ENCODE measurements around the gene PYGO2. TPM values are rescaled to one million over a fixed set of nuclear protein-coding genes. Genes with fewer than 3 reads are reported as not detected.
"Not testable (repeated sequence)": the region's sequence is repeated elsewhere in the genome, so short reads cannot be mapped to it uniquely, and the experiment has no call there.

Gene PYGO2
- total RNA-seq, 4 donors from 2014 or later: 20.2 to 35.3 (median 27.7) TPM

DNA sequence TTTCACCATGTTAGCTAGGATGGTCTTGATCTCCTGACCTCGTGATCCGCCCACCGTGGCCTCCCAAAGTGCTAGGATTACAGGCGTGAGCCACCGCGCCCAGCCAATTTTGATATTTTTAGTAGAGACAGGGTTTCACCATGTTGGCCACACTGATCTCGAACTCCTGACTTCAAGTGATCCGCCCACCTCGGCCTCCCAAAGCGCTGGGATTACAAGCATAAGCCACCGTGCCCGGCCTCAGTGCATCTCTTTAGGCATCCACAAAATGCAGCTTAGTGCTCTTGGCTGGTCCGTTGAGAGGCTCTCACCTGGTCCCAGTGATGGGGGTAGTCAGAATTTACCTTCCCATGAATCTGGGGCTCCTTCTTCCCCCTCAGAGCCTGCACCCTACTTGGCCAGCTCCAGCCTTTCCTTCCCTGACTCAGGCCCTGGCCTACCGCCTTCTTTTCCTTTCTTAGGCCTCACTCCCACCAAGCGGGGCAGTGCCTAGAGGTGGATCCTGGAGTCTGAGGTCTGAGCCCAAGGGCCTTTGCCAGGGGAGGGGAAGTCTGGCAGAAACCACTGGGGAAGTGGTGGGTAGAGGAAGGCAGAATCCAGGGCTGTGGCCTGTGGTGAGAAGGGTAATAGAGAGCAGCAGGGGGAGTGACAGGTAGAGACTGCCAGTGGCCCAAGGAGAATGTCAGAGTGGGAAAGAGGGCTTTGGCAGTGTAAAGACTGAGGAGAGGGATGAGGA lies 35.6 kb upstream of the PYGO2 start:
- WGBS: 81% methylated on average over 15 of the region's 15 CpGs

GRCh38 chr1:154995301-154995983 lies 33.9 kb upstream of the PYGO2 start:
- peak; percentile 33 to 44 (median 43) for TF ChIP-seq CTCF (IDR thresholded peaks at IDR 0.05)
- Histone ChIP-seq H3K4me1 (peaks cover 17 to 31% (median 30%) of the 10 kb centered on the region in 4 donors), H3K36me3 (peaks cover 2 to 27% (median 24%) of the 10 kb centered on the region in 4 donors)
- H3K9me3 ChIP-seq; H3K27me3 ChIP-seq; DNase-seq (ENCODE audit: extremely low spot score); H3K4me3 ChIP-seq; H3K27ac ChIP-seq (replicated peaks in 1 of 4): not testable (repeated sequence)
- intact Hi-C loops (cut with DNase I): loop anchor here (5.0 kb wide), 1 partner anchor 33 kb away; the partner anchor contains the start of gene PYGO2
- 62% methylated on average over 13 of the region's 13 CpGs for WGBS

More for the DNA sequence above, 35.6 kb upstream of the PYGO2 start:
- Histone ChIP-seq H3K27me3 (no peaks in the 10 kb centered on the region), H3K4me3 (no peak overlapping the region), H3K9me3 (no peaks in the 10 kb centered on the region), H3K4me1 (peaks cover 17 to 36% (median 33%) of the 10 kb centered on the region in 4 donors), H3K36me3 (peaks cover 0 to 12% (median 11%) of the 10 kb centered on the region in 4 donors), H3K27ac (replicated peaks in 1 of 4) (no peak overlapping the region)
- TF ChIP-seq POLR2AphosphoS5 (IDR thresholded peaks at IDR 0.05) (no peak), CTCF (IDR thresholded peaks at IDR 0.05) (no peak), EP300 (IDR thresholded peaks at IDR 0.05) (no peak), POLR2A (IDR thresholded peaks at IDR 0.05; ENCODE audit: low read depth) (no peak)
- DNase-seq (ENCODE audit: extremely low spot score): no peak
- intact Hi-C loops (cut with DNase I): loop anchor here (5.0 kb wide), 1 partner anchor 35 kb away; the partner anchor contains the start of gene PYGO2

- Histone ChIP-seq H3K36me3 (peaks cover 7 to 36% (median 32%) of the 10 kb centered on the region in 4 donors), H3K27ac (replicated peaks in 1 of 4) (no peak overlapping the region), H3K27me3 (no peaks in the 10 kb centered on the region), H3K4me3 (no peak overlapping the region), H3K9me3 (no peaks in the 10 kb centered on the region), H3K4me1 (peaks cover 10 to 26% (median 23%) of the 10 kb centered on the region in 4 donors)
- no peak for TF ChIP-seq CTCF (IDR thresholded peaks at IDR 0.05)
- no peak for TF ChIP-seq EP300 (IDR thresholded peaks at IDR 0.05)
- no peak for TF ChIP-seq POLR2A (IDR thresholded peaks at IDR 0.05; ENCODE audit: low read depth)
- no peak for TF ChIP-seq POLR2AphosphoS5 (IDR thresholded peaks at IDR 0.05)
- 76% methylated on average over 3 of the region's 3 CpGs for WGBS
- DNase-seq (ENCODE audit: extremely low spot score): no peak
- intact Hi-C loops (cut with DNase I): no loop called here
These were observed 33.0 kb upstream of the PYGO2 start for GRCh38 chr1:154994591-154994990.

- no peaks in the 10 kb centered on the region for H3K9me3 ChIP-seq
- H3K4me3 ChIP-seq: no peak overlapping the region
- DNase-seq (ENCODE audit: extremely low spot score): no peak
- WGBS: 50% methylated on average over 1 of the region's 1 CpG
- peaks cover 6 to 26% (median 21%) of the 10 kb centered on the region in 4 donors for H3K4me1 ChIP-seq
- TF ChIP-seq POLR2A (IDR thresholded peaks at IDR 0.05; ENCODE audit: low read depth) (no peak), CTCF (IDR thresholded peaks at IDR 0.05) (no peak), EP300 (IDR thresholded peaks at IDR 0.05) (no peak), POLR2AphosphoS5 (IDR thresholded peaks at IDR 0.05) (no peak)
- intact Hi-C loops (cut with DNase I): no loop called here
- H3K36me3 ChIP-seq: peaks cover 7 to 39% (median 36%) of the 10 kb centered on the region in 4 donors
- no peaks in the 10 kb centered on the region for H3K27me3 ChIP-seq
- no peak overlapping the region for H3K27ac ChIP-seq (replicated peaks in 1 of 4)
These were observed 32.6 kb upstream of the PYGO2 start for GRCh38 chr1:154994269-154994587.

Data from esophagus muscularis mucosa (tissue), 4 donors.